DLD1 (cell line): ENCODE results near the gene CD34.

Experiments used
- in situ Hi-C: cut with HindIII; loops from 2 replicates; pipeline ENCODE4 v1.10.0; 2017; ENCODE audit warnings: low sequenced_read_pairs

The CD34 gene

DNA sequence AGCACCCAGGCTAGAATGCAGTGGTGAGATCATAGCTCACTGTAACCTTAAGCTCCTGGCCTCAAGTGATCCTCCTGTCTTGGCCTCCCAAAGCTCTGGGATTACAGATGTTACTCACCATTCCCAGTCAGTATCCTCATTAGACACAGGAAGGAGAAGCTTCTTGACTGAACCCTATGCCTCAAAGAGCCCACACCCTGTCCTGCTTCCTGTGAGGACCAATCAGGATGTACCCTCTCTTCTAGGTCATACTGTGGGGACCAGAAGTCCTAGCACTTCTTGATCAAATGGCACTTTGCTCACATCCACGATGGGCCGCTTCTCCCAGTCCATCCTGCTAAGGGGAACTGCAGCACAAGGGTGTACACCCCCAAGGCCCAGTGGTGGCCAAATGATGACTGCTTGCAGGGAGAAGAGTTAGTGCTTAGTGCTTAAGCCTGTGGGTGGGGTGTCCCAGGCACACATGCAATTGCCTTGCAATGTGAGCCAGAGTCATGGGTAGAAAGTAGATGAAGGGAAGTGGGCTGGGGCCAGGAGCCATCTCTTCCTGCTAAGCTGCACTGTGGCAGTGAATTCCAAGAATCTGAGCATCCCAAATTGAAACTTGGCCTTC is 9.8 kb downstream of the CD34 start:
- in situ Hi-C loops: no loop called here

DNA sequence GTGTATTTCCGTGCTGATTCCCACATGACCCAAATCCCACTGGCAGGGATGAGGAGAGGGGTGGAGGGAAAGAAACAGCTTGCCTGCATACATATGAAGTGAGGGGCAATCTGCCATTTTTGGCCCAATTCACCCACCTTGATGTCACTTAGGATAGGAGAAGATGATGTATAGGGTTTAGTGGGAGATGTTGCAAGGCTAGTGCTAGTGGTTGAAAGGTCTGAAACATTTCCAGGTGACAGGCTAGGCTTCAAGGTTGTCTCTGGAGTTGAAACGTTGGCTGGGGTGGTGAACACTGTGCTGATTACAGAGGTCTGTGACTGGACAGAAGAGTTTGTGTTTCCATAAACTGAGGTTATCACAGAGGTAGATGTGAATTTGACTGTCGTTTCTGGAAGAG is 12.1 kb downstream of the CD34 start:
- in situ Hi-C loops: no loop called here

DNA sequence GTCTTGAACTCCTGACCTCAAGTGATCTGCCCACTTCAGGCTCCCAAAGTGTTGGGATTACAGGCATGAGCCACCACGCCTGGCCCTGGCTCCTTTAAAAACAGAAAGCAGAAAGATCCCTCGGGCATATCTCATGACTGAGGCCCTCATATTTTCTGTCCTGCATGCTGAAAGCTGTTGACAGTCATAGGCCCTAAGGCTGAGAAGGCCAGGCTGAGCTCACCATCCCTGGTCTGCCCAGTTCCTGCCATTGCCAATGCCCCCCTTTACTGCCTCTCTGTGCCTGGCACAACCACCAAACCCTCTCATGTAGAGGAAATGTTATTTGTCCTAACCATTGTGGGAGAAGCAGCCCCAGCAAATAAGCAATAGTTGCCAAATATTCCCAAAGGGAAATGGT is 12.7 kb downstream of the CD34 start:
- in situ Hi-C loops: no loop called here

DNA sequence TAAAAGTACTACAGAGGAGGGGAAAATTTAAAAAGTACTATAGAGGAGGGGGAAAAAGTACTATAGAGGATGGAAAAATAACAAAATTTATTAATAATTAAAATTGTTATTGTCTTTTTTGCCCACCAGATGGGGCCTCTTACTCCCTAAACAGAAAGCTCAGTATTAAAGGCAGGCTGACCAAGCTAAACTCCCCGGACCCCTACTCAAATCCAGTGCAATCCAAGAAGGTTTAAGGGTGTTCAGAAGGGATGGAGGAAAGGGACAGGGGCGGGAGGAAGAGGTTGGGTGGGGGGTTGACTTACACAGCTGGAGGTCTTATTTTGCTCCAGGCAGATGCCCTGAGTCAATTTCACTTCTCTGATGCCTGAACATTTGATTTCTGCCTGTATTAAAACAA is 13.7 kb downstream of the CD34 start:
- in situ Hi-C loops: no loop called here

DNA sequence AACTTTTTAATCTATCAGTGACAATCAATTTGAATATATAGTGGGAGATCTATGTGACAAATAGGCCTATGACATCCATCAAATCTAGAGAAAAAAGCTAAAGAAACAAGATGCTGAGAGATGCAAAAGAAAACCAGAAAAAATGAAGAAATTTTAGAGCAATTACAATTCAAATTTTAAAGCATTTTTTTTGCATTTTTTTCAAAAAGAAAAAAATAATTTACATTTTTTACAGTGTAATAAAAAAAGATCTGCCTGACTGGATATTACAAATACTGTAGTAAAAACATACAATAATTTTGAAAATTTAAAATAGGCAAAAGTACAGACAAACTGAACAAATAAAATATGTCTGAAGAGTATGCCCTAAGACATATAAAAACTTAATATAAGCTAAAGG is 14.4 kb downstream of the CD34 start:
- in situ Hi-C loops: no loop called here

DNA sequence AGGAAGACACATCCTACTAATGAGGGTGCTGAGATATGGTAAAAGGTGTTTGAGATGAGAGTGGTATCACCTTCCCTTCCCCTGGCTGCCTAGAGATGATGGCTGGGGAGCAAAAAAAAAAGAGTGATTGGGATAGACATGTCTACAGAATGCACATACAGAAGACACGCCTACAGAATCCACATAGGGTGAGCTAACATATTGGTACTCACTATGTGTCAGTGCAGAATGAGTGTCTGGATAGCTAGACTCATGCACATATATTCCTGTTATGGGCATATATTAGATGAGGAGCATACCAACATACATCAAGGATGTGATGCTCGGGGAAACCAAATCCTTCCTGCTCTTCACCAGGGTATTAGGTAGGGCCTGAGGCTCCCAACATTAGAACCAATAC is 16.2 kb downstream of the CD34 start:
- in situ Hi-C loops: no loop called here

DNA sequence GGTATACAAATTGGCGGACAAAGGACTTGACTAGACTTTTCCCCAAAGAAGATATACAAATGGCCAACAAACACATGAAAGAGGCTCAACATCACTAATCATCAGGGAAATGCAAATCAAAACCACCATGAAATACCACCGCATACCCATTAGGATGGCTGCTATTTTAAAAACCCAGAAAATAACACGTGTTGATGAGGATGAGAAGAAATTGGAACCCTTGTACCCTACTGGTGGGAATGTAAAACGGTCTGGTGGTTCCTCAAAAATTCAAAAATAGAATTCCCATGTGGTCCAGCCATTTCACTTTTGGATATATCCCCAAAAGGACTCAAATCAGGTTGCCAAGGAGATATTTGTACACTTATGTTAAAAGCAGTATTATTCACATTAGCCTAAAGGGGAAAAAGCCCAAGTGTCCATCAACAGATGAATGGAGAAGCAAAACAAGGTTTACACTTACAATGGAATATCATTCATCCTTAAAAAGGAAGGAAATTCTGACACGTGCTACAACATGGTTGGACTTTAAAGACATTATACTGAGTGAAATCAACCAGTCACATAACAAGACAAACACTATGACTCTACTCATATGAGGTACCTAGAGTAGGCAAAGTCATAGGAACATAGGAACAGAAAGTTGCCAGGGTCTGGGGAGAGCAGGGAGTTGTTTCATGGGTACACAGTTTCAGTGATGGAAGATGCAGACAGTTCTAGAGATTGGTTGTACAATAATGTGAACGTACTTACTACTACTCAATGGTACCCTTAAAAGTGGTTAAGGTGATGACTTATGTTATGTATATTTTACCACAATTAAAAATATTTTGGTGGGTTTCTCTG is 17.0 kb downstream of the CD34 start:
- in situ Hi-C loops: no loop called here

DNA sequence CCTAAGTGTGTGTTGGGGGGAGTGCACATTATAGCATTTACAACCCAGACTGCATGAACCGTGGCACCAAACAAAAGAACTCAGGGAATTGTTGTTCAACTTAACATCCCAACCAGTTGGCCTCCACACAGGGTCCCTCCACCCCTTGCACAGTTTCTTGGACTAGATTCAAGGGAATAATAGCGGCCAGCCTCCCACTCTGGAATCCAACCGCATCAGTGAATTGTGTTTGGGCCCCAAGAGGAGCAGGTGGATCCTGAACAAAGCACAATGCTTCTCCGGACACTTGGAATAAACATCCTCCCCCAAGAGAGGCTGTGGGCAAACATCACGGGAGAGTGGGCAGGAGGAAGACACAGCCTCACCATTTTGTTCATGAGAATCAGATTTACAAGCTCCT is 18.2 kb downstream of the CD34 start:
- in situ Hi-C loops: no loop called here

DNA sequence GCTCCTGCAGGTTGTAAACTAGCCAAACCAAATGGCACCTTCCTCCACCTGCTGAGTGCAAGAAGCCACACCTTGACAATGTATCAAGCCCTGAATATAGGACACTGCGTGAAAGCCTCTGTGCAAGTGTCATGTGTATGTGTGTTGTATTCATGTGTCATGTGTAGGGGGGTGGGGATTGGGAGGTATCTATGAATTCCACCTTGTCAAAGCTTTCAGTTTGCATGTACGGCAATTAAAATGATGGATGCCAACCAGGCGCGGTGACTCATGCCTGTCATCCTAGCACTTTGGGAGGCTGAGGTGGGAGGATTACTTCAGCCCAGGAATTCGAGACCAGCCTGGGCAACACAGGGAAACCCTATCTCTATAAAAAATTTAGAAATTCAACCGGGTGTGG is 19.8 kb downstream of the CD34 start:
- in situ Hi-C loops: no loop called here

DNA sequence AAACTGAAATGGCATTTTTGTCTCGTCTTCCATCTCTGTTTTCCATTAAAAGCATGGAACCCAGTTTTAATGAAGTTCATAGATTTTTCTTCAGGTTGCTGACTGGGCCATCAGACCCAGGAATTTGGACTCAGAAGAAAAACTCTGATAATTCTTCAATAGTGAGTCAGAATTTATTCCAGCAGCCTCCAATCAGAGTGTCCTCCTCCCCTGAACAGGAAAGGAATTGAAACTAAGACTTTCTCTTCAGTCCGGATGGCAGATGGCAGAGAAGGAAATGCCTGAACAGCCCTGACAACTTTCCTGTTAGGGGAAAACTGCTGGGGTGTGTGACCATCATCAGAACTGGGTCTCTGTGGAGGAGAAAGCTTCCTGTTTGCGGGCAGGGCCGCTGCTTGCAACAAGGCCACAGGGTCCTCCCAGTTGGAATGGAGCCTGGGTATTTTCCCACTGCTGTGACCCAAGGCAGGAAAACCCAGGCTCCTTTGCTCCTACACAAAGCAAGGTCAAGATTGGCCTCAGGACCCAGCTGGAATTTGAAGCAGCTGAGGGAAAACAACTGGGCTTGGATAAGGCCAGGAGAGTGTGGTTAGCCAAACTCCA is 20.7 kb downstream of the CD34 start:
- in situ Hi-C loops: no loop called here

DNA sequence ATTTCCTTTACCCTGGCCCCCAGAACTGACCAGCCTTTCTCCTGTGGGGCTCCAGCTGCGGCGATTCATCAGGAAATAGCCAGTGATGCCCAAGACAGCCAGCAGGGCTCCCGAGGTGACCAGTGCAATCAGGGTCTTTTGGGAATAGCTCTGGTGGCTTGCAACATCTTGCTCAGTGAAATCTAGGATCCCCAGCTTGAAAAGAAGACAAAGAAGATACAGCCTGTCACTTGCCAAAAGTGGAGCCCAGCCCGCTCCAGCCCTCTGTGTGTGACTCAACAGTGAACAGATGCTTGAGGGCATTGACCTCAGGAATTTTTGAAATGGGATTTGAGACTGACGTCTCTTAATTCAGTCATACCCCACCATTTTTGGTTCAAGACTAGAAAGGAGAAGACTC is 22.3 kb downstream of the CD34 start:
- in situ Hi-C loops: no loop called here

DNA sequence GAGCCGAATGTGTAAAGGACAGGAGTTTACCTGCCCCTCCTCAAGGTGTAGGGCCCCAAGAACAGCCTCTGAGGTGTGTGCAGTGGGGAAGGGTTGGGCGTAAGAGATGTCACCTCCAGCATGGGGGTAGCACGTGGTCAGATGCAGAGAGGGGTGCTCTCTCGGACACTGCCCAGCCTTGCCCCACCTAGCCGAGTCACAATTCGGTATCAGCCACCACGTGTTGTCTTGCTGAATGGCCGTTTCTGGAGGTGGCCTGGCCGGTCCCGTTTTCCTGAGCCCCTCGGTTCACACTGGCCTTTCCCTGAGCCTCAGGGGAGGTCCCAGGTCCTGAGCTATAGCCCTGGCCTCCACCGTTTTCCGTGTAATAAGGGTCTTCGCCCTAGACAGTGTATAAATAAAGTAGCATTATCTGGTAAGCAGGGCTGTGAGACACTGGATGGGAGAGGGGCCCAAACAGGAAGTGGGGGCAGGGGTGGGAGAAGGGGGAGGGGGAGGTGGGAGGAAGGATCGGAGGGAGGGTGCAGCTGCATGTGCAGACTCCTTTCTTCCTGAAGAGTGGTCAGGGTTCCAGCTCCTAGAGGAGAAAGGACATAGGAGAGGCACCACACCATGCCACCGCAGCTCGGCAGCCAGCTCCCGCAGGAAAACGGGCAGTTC is 23.3 kb downstream of the CD34 start:
- in situ Hi-C loops: no loop called here

DNA sequence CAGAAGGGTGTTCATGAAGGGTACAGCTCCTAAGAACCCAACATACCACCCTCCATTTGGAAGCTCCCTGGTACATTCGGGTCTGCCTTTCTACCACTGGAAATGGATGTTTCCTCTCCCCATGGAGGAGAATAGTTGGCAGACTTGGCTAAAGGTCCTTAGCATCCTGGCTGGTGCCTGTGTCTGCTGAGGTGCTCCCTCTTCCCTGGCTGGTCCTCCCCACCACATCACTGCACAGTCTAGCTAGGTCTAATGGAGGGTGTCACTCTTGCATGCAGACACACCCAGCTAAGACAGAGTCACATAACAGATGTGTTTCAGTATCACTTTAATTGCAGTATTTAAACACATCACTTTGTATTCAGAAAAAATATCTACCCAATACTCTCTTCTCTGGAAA is 24.7 kb downstream of the CD34 start:
- in situ Hi-C loops: no loop called here

DNA sequence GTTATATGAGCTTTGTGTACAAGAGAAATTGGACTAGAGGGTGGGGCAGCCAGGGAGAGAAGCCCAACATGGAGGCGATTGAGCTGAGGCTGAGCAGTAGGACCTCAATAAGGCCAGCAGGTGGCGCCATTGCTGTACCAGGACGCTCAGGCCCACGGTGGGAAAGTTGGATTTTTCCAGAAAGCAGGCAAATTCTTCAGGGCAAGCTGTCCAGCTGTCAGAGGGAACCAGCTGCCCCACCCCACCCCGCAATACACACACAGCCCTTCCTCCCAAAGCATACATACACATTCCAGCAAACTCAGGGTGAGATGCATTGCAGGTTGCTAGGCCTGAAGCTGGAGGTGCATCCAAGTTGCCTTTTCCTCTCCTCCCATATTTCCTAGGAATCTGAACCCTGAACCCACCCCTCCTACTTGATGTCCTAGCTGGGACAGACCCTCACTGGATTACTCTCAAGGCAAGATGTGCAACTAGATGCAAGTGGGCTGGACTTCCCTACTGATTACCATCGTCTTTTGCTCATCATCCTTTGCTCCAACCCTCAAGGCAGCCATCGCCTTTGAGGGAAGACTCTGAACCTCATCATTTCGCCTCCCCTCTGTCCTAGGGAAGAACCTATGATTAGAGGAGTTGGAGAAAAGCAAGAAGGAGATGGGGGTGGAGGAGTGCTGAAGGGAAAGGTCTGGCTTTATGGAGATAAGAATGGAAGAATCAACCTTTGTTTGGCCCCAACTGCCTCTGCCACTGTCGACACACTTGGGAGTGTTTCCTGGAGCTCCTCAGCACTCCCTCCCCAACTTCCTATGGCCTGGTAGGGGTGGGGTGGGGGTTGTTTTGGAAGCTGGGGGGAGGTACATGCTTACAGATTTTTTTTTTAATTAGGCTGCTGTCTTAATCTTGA is 25.5 kb downstream of the CD34 start:
- in situ Hi-C loops: no loop called here

DNA sequence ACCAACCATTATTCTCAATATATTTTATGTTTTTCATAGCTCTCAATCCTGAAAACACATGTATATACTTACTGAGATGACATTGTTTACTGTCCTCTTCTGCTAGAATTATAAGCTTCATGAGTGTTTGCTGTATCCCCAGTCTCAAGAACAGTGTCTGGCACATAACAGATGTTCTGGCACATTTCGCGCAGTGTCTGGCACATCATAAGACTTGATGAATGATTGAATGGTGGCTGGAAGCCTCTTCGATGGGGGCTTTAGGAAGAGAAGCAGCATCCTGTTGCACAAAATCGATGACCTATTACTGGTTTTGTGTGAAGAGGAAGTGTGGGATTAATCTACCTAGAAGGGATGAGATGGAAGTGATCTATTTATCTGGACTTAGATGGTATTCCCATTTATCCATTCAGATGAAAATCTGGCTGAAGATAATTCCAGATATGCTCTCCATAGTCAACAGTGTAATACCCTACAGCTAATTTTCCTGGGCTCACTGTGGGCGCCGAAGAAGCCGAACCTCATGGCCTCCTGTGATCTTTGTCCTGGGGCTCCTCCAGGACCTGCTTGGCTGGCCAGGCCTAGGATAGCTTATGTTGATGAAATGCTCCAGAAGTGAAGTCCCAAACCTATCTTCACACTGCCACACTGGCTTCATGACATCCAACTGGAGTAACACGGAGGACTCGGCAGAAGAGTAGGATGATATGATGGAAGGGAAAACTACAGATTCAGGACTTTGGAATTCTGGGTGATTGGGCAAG is 26.5 kb downstream of the CD34 start:
- in situ Hi-C loops: no loop called here

DNA sequence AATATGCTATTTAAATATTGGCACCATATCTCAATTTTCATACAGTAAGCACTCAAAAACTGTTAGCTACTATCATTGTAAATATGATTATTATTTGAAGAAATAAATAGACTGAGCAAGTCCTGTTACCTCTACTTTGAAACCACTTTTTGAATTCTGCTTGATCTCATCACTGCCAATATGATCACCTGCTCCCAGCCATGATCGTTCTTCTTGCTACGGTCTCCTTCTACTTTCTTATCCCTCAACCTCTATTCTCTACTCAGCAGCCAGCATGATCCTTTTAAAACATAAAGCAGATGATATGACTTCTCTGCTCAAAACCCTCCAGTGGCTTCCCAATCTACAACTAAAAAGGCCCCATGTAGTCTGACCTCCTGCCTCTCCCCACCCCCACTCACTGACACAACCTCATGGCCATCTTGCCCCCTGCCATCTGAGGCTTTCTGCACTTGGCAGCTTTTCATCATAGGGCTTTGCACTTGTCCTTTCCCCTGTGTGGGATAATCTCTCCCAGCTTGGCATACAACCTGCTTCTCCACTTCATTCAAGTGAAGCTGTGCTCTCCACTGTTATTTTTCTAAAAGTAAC is 27.2 kb downstream of the CD34 start:
- in situ Hi-C loops: no loop called here

DNA sequence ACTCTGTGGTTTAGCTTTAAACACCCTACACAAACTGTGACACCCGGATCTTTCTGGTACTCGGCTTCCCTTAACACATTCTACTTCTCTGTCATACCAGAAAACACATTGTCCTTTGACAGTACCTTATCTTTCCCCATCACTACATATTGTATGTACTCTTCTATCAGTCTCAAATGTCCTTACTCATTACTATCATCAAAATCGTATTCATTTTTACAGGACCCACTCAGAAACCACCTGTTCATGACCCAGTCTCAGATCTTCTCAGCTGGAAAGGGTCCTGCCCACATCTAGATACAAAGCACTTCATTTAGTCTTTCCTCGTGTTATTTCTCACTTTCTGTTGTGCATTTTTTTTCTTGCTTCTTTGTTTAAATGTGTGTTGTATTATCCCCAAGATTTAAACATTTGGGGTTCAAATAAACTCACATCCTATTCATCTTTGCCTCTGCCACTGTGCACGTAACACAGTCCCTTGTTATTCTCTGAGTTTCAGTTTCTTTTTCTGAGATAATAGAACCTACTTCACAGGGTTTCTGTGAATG is 27.7 kb downstream of the CD34 start:
- in situ Hi-C loops: no loop called here

DNA sequence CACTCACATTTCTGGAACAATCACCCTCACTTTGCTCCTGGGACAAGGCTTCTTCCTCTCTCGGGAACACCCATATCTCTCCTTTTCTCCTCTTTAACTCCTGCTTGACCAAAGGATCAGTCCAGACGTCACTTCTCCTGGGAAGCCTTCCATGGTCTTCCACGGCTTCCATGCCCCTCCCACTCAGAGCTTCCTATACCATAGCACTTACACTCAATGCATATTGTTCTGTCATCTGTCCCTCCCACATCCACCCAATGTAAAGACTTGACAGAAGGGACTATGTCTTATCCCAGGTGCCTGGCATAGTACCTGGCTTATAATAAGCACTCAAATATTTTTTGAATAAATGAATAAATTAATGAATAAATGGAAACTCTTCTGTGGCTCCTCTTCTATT is 28.2 kb downstream of the CD34 start:
- in situ Hi-C loops: no loop called here

DNA sequence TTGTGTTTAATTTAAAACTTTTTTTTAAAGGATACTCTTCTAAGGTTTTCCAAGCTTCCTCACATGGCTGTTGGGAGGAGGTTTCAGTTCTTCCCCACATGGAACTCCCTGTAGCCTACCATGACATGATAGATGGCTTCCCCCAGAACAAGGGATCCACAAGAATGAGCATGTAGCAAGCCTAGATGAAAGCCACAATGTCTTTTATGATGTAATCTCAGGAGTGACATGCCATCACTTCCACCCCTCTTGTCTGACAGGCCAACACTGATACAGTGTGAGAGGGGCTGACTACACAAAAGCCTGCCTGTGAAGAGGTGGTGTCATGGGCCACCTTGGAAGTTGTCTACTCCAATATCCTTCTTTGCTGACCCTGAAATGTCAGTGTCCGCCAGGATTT is 32.0 kb downstream of the CD34 start:
- in situ Hi-C loops: no loop called here
